ENCODE results near the gene ZNRF3.
"Not testable (repeated sequence)": the region's sequence is repeated elsewhere in the genome, so short reads cannot be mapped to it uniquely, and the experiment has no call there.

The ZNRF3 gene

DNA sequence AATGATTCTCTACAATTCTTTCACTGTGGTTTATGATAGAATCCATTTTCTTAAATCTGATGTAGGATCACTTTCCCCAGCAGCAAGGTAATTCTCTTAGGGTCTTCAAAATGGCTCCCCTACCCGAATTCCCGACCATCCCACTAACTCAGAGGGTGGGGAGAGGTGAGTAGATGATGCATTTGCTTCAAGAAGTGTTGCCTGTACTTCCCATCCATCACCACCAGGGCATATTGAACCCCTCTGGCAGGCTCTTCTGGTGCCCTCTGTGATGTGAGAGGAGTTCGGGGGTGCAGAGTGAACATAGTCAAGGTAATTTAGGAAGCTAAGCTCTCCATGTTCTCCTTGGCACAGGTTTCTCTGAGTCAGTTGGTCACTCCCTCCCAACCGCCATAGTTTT, 52.3 kb downstream of the ZNRF3 start:
- no peak for DNase-seq

DNA sequence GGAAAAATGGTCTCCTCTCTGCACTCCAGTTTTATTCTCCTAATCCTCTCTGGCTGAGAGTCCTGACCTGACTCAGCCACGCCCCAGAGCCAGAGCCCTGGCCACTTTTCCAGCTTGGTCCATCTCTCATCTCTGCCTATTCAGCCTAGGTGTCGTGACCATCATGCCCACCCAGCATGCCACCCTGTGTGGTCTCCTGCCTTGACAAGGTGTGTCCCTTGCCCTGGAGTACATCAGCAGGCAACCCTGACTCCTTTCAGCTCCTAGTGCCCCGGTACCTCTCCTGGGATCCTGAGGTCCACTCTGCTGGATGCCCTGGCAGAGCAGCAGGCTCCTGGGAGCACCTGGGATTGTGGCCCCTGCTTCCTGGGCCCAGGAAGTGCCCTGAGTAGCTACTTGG, 52.8 kb downstream of the ZNRF3 start:
- DNase-seq = no peak

DNA sequence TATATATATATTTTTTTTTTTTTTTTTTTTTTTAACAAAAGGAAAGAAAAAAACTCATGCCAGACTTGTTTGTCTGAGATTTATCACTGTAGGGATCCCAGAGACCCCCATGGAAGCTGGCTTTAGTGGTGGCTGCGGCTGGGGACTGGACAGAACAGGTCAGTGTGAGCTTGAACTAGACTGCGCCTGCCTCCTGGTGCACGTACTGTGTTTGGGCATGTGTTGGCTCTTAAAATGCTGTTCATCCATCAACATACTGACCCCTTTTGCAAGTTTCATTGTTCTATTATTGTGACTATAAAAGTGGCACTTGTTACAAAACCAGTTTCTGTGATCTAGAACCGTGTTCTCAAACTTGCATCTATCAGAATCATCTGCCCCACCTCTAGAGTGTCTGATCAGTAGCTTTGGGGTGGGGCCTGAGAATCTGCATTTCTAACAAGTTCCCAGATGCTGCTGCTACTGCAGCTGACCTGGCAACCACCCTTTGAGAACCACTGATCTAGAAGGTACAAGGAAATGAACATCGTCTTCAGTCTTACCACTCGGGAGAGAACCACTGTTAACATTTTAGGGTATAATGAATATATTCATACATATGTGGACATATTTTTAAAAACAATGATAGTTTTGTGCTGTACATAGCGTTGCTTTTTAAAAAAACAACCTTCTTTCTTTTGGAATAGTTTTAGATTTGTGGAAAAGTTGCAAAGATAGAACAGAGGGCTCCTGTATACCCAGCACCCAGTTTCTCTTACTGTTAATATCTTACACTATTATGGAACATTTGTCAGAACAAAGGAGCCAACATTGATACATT, 54.0 kb downstream of the ZNRF3 start:
- no peak for DNase-seq

- DNase-seq = no peak
Observed at GRCh38 chr22:28938286-28938833, 55.0 kb downstream of the ZNRF3 start.

DNA sequence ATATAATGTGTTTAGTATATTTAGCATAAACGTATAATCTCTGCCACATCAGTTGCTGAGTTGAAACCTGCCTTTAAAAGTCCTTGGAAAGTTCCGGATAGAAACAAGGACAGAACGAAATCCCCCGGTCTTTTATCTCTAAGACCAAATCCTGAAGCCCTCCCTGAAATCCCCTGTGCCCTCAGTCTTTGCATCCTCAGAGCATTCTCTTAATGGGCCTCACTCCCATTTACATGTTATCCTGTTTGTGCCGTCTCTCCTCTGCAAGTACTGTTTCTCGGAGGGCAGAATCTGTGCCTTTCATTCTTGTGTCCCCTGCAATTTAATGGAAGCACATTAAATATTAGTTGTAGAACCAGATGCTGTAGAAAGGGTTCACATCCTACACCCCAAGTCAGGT, 56.0 kb downstream of the ZNRF3 start:
- no peak for DNase-seq

- no peak for DNase-seq
Observed at GRCh38 chr22:28939932-28940331, 56.6 kb downstream of the ZNRF3 start.

- DNase-seq = no peak
Observed at GRCh38 chr22:28940441-28940840, 57.1 kb downstream of the ZNRF3 start.

- no peak for DNase-seq
Observed at GRCh38 chr22:28942333-28942732, 59.0 kb downstream of the ZNRF3 start.

- no peak for DNase-seq
Observed at GRCh38 chr22:28942801-28943500, 59.6 kb downstream of the ZNRF3 start.

DNA sequence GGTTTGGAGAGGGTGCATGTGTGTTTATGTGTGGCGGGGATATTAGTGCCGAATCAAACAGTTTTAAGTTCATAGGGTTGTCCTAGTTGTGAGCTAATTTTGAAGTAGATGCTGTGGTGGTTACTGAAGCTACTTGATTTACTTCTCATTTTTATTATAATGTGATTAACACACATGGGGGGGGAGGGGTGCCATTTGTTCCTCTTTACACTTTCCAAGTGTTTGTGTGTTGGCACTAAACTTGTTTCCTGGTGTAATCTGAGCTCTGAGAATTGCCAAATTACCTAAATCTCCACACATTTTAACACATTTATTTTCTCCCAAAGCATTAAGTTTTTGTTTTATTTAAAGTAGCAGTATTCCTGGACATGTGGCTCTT, 60.1 kb downstream of the ZNRF3 start:
- DNase-seq = no peak

GRCh38 chr22:28947125-28947524, 63.8 kb downstream of the ZNRF3 start:
- DNase-seq = no peak

DNA sequence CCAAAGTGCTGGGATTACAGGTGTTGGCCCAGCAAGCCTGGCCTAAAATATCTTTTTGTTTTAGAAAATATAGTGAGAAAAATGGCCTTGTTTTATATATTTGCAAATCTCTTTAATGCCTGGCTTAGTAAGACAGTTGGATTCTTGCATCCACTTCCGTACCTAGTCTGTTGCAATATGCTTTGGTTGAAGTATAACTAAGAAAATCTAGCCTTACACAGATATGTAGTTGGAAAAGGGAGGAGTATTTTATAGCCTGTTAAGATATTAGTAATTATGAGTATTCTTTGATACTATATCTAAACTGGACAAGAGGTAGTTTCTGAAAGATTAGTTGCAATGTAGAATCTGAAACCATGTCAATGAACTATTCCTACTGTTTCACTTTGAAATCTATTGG, 65.1 kb downstream of the ZNRF3 start:
- no peak for DNase-seq

DNA sequence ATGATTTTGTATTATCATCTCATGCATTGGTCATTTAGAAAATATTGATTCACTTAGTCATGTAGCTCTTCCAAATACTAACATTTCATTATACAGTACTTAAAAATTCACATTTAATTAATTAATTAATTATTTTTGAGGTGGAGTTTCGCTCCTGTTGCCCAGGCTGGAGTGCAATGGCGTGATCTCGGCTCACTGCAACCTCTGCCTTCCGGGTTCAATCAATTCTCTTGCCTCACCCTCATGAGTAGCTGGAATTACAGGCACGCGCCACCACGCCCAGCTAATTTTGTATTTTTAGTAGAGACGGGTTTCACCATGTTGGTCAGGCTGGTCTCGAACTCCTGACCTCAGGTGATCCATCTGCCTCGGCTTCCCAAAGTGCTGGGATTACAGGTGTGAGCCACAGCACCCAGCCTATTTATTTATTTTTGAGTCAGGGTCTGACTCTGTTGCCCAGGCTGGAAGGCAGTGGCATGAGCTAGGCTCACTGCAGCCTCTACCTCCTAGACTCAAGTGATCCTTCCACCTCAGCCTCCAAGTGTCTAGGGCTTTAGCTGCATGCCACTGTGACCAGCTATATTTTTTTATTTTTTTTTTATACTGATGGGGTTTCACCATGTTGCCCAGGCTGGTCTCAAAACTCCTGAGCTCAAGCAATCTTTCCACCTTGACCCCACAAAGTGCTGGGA, 65.6 kb downstream of the ZNRF3 start:
- not testable (repeated sequence) for DNase-seq

- DNase-seq = no peak
Observed at GRCh38 chr22:28949788-28950187, 66.4 kb downstream of the ZNRF3 start.

GRCh38 chr22:28950617-28951411, 67.4 kb downstream of the ZNRF3 start:
- no peak for DNase-seq

DNA sequence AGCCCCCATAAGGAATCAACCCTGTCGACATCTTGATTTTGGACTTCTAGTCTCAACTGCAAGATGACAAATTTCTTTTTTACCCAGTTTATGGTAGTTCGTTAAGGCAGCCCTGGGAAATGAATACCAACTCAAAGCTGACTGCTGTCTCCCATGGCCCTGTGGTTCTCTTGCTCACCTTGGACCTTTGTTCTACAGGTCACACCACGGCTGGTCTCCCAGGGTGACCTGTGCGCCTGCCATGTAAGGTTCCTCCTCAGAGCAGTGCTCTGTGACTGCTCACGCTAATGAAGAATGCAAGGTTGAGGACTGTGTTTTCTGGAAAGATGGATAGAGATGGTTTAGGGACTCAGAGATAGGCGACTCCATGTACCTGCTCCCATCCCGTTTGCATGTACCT, 68.2 kb downstream of the ZNRF3 start:
- no peak for DNase-seq

DNA sequence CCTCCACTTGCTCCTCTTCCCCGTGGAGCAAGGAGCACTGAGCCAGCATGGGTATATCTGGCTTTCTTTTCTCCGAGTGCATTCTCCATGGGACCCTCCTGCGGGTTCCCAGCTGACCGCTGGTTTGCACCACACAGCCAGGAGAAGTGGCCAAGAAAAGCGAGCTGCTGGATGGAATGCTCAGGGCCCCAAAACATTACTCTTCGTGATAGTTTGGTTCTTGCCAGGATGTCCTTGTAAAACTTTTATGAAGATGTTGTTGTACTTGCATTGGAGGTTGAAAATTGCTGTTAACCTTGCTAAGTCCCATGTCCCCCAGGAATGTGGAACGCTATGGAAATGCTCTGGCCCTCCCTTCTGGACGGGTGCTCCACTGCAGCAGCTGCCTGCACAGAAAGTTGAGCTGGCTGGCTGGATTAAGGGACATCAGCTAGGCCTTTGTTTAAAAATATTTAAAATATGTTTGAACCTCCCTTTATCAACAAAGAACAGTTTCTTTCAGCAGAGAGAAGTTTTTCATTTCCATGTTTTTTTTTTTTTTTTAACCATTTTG, 68.7 kb downstream of the ZNRF3 start:
- DNase-seq = no peak

DNA sequence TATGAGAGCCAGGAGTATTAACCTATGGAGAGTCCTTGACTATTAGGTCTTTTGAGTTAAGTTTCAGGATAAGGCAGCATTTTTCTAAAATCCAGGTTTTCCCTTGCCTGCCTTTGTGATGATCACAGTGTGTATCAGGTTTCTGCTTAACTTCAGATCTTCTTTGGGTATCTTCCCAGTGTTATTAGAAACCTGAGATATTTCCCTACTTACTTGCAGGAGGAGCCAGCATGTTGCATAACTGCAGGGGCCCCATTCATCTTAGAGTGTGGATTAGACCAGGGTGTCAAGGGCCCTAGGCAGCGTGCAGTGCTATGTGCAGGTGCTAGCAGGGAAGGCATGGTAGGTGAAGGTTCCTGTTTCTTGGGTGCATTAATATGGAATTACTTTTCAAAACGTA, 69.5 kb downstream of the ZNRF3 start:
- DNase-seq = no peak

GRCh38 chr22:28953403-28953802, 70.0 kb downstream of the ZNRF3 start:
- DNase-seq = no peak

DNA sequence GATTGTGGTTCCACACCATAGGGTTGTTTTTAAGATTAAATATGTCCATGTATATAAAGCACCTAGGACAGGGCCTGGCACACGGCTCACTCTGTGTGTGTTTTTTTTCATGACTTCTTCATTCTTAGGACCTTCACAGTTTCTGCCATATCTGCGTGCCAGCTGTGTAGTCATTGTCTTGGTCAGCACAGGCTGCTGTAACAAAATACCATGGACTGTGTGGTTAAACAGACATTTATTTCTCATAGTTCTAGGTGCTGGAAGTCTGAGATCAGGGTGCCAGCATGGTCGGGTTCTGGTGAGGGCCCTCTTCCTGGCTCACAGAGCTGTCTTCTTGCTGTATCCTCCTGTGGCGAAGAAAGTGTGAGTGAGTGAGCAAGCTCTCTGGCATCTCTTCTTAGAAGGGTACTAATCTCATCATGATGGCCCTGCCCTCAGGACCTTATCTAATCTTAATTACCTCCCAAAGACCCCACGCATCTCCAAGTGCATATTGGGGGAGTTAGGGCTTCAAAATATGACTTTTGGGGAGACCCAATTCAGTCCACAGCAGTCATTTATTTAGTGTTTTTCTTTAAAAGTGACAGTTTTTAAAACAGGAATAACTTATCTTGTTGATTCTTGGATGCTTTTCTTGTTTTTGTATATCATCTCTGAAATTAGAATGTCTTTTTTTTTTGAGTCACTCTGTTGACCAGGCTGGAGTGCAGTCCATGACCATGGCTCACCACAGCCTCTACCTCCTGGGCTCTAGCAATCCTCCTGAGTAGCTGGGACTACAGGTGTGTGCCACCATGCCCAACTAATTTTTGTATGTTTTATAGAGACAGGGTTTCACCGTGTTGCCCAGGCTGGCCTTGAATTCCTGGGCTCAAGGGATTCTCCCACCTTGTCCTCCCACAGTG, 70.9 kb downstream of the ZNRF3 start:
- no peak for DNase-seq

DNA sequence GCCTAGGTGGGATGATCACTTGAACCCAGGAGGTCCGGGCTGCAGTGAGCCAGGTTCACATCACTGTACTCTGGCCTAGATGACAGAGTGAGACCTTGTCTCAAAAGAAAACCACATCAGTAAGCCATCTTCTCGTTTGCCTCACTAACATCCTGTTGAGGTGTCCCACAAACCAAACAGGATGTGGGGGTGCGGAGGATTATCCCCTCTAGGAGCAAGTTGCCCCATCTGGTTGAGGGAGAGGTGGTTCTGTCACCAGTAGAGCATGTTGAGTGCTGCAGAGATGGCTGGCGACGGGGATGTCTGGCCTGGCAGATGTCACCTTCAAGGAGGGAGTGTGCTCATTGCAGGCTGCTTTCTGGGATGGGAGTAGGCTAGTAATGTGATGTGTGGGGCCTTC, 72.4 kb downstream of the ZNRF3 start:
- peak; percentile 87 for DNase-seq

Measured in stimulated activated CD4-positive, alpha-beta T cell treated with anti-CD3 and anti-CD28 coated beads, Interleukin-1b, Interleukin-23, amount 100 ng/mL, for 48 hours (primary cell).